WTC11 (cell line): ENCODE results near the gene RPS6KA5. TPM values are rescaled to one million over a fixed set of nuclear protein-coding genes. Genes with fewer than 3 reads are reported as not detected.

ENCODE experiments used
- ATAC-seq: fragments of 200-7000 bp; cut with Tn5 transposase; 2 replicates; pipeline ENCODE4 v1.10.0; 2021; ENCODE audit warnings: mild to moderate bottlenecking, moderate library complexity
- CTCF ChIA-PET: fragments of 300-600 bp; sonication (Branson Sonifier 250); formaldehyde crosslinking; loops from one replicate; lab custom pipeline; 2021; ENCODE audit warnings: antibody characterized with exemption; lab: Charles Lee
- POLR2A ChIA-PET: fragments of 350-600 bp; sonication (Branson Sonifier 250); formaldehyde crosslinking; loops from one replicate; lab custom pipeline; 2021; ENCODE audit warnings: antibody characterized with exemption; lab: Charles Lee
- DNase-seq: peaks from one replicate; pipeline ENCODE4 v3.0.0; 2021; ENCODE audit warnings: low spot score
- H3K27ac Mint-ChIP-seq: 2 replicates; pipeline ENCODE4 v1.8.0; 2021; ENCODE audit warnings: mixed read lengths
- H3K27me3 Mint-ChIP-seq: 2 replicates; pipeline ENCODE4 v1.8.0; 2021; ENCODE audit warnings: low read depth, mild to moderate bottlenecking, moderate library complexity, mixed read lengths
- H3K36me3 Mint-ChIP-seq: 2 replicates; pipeline ENCODE4 v1.8.0; 2021; ENCODE audit warnings: mixed read lengths
- H3K4me1 Mint-ChIP-seq: 2 replicates; pipeline ENCODE4 v1.8.0; 2022; ENCODE audit warnings: mixed read lengths
- H3K4me3 Mint-ChIP-seq: 2 replicates; pipeline ENCODE4 v1.8.0; 2021; ENCODE audit warnings: mild to moderate bottlenecking, moderate library complexity, mixed read lengths
- H3K9me3 Mint-ChIP-seq: 2 replicates; pipeline ENCODE4 v1.8.0; 2021; ENCODE audit warnings: mixed read lengths
- CREB1 ChIP-seq: sonication (generic); formaldehyde crosslinking; IDR thresholded peaks from 2 replicates; pipeline ENCODE4 v1.8.0; 2023; ENCODE audit warnings: mild to moderate bottlenecking, missing genetic modification reagents
- HMGA2 ChIP-seq: fragments of 250-450 bp; sonication (Bioruptor Pico); IDR thresholded peaks from 2 replicates; pipeline ENCODE4 v1.4.0; 2021; ENCODE audit warnings: mild to moderate bottlenecking, moderate library complexity
- MYBL2 ChIP-seq: sonication (generic); formaldehyde crosslinking; IDR thresholded peaks from 2 replicates; pipeline ENCODE4 v1.8.1; 2023; ENCODE audit warnings: mild to moderate bottlenecking, moderate library complexity, missing genetic modification reagents
- NR2C2 ChIP-seq: sonication (generic); formaldehyde crosslinking; IDR thresholded peaks from 2 replicates; pipeline ENCODE4 v1.8.0; 2022; ENCODE audit warnings: mild to moderate bottlenecking, missing genetic modification reagents
- TCF7 ChIP-seq: sonication (generic); formaldehyde crosslinking; IDR thresholded peaks from 2 replicates; pipeline ENCODE4 v1.8.0; 2022; ENCODE audit warnings: mild to moderate bottlenecking, low read depth, missing genetic modification reagents, moderate library complexity
- TEAD4 ChIP-seq: sonication (generic); formaldehyde crosslinking; IDR thresholded peaks from 2 replicates; pipeline ENCODE4 v1.8.0; 2022; ENCODE audit warnings: mild to moderate bottlenecking, missing genetic modification reagents
- ZNF138 ChIP-seq: sonication (generic); formaldehyde crosslinking; conservative IDR thresholded peaks from 2 replicates; pipeline ENCODE4 v1.8.1; 2022; ENCODE audit warnings: mild to moderate bottlenecking, moderate library complexity, missing genetic modification reagents
- ZNF232 ChIP-seq: sonication (generic); formaldehyde crosslinking; IDR thresholded peaks from 2 replicates; pipeline ENCODE4 v1.8.0; 2022; ENCODE audit warnings: mild to moderate bottlenecking, missing genetic modification reagents
- total RNA-seq: library from RNA; stranded (reverse); gene quantifications from 3 replicates; pipeline ENCODE4 v1.2.3, GENCODE V29; 2021
- TF ChIP-seq, protein P1 (sequence below): fragments of 250-450 bp; sonication (Bioruptor Pico); IDR thresholded peaks from 2 replicates; pipeline ENCODE4 v1.9.0; 2021; ENCODE audit warnings: moderate library complexity, mild to moderate bottlenecking, inconsistent platforms, borderline replicate concordance
- TF ChIP-seq, protein P2 (sequence below): sonication (generic); formaldehyde crosslinking; IDR thresholded peaks from 2 replicates; pipeline ENCODE4 v1.8.0; 2022; ENCODE audit warnings: missing genetic modification reagents
- TF ChIP-seq, protein P3 (sequence below): sonication (generic); formaldehyde crosslinking; IDR thresholded peaks from 2 replicates; pipeline ENCODE4 v1.8.1; 2023; ENCODE audit warnings: mild to moderate bottlenecking, missing genetic modification reagents
- TF ChIP-seq, protein P4 (sequence below): fragments of 250-450 bp; sonication (Bioruptor Pico); IDR thresholded peaks from 2 replicates; pipeline ENCODE4 v1.8.0; 2021; ENCODE audit warnings: mild to moderate bottlenecking
- TF ChIP-seq, protein P5 (sequence below): sonication (generic); formaldehyde crosslinking; conservative IDR thresholded peaks from 2 replicates; pipeline ENCODE4 v1.8.1; 2023; ENCODE audit warnings: mild to moderate bottlenecking, low read depth, missing genetic modification reagents, moderate library complexity

Gene RPS6KA5
- total RNA-seq, 1 experiment from 2014 or later: 5.2 TPM

DNA sequence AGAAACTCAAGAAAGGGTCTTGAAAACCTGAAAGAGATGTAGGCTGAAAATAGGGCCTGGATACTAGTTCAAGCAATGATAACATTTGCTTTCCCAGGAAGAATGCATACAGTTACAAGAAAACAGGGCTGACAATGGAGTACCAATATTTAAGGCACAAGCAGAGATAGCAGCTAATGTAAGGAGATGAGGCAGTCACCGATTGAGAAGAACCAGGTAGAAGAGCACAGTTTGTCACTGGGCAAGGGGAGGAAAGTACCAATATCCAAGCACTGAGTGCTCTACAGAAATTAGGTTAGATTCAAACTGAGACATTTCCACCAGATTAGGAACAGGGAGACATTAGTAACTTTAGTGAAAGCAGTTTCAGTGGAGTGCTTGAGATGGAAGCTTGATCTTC is 19.9 kb downstream of the RPS6KA5 start (continued):
- TF ChIP-seq, protein P1, sequence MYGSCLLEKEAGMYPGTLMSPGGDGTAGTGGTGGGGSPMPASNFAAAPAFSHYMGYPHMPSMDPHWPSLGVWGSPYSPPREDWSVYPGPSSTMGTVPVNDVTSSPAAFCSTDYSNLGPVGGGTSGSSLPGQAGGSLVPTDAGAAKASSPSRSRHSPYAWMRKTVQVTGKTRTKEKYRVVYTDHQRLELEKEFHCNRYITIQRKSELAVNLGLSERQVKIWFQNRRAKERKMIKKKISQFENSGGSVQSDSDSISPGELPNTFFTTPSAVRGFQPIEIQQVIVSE (CRISPR knock-in tag): no peak
- TF ChIP-seq ZNF232 (CRISPR knock-in tag): no peak
- TF ChIP-seq, protein P2, sequence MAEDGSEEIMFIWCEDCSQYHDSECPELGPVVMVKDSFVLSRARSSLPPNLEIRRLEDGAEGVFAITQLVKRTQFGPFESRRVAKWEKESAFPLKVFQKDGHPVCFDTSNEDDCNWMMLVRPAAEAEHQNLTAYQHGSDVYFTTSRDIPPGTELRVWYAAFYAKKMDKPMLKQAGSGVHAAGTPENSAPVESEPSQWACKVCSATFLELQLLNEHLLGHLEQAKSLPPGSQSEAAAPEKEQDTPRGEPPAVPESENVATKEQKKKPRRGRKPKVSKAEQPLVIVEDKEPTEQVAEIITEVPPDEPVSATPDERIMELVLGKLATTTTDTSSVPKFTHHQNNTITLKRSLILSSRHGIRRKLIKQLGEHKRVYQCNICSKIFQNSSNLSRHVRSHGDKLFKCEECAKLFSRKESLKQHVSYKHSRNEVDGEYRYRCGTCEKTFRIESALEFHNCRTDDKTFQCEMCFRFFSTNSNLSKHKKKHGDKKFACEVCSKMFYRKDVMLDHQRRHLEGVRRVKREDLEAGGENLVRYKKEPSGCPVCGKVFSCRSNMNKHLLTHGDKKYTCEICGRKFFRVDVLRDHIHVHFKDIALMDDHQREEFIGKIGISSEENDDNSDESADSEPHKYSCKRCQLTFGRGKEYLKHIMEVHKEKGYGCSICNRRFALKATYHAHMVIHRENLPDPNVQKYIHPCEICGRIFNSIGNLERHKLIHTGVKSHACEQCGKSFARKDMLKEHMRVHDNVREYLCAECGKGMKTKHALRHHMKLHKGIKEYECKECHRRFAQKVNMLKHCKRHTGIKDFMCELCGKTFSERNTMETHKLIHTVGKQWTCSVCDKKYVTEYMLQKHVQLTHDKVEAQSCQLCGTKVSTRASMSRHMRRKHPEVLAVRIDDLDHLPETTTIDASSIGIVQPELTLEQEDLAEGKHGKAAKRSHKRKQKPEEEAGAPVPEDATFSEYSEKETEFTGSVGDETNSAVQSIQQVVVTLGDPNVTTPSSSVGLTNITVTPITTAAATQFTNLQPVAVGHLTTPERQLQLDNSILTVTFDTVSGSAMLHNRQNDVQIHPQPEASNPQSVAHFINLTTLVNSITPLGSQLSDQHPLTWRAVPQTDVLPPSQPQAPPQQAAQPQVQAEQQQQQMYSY: no peak
- TF ChIP-seq, protein P3, sequence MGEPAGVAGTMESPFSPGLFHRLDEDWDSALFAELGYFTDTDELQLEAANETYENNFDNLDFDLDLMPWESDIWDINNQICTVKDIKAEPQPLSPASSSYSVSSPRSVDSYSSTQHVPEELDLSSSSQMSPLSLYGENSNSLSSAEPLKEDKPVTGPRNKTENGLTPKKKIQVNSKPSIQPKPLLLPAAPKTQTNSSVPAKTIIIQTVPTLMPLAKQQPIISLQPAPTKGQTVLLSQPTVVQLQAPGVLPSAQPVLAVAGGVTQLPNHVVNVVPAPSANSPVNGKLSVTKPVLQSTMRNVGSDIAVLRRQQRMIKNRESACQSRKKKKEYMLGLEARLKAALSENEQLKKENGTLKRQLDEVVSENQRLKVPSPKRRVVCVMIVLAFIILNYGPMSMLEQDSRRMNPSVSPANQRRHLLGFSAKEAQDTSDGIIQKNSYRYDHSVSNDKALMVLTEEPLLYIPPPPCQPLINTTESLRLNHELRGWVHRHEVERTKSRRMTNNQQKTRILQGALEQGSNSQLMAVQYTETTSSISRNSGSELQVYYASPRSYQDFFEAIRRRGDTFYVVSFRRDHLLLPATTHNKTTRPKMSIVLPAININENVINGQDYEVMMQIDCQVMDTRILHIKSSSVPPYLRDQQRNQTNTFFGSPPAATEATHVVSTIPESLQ (CRISPR knock-in tag): no peak
- no peak for TF ChIP-seq HMGA2 (CRISPR knock-in tag)
- TF ChIP-seq TCF7 (CRISPR knock-in tag): no peak

DNA sequence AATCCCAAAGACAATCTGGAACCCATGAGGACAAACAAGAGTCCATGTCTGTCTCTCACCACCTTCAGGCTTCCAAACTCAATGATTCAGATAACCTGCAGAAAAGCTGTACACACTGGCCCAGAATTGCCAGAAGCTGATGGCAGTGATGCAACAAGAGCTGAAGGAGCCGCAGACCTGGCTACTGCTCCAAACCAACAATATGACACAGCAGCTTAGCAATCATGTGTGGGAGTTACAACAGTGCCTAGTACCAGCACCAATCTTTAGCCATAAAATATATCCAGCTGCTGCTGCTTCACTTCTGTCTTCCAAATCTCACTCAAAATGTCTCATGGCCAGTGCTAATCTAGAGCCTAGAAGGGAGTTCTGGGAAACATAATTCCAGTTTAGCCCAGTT is 22.0 kb downstream of the RPS6KA5 start:
- no peaks in the 10 kb centered on the region for H3K4me1 Mint-ChIP-seq

DNA sequence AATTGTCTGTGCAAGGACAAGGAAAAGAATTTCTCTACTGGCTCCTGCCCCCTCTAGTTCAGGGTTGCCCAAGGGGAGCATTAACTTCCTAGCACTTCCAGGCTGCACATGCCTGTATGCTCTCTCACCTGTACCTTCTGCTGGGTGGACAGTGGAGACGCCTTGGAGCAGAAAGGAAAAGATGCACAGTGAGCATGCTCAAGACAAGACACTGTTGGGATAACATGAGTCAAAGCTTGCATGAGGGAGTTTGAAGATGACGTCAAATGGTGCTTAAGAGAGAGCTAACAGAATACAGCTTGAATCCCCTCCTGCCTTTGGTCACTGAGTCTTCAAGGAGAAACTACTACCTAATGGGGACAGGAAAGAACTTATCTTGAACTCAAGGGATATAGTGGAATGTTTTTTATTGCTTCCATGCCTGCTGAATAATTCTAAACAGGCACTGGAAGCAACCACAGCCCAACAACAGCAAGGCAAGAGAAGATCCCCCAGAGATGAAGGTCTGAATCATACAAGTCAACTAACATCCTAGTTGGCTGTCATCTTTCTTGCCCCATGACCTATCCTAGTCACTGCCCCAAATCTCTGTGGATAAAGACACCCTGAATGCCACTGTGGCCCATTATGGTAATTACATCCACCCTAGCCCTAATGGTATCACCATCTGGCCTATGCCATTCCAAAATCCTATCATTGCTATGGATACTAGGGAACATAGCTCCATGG is 23.5 kb downstream of the RPS6KA5 start:
- Mint-ChIP-seq H3K27ac (no peak overlapping the region), H3K27me3 (no peaks in the 10 kb centered on the region), H3K4me3 (no peak overlapping the region), H3K36me3 (no peaks in the 10 kb centered on the region), H3K9me3 (peaks cover 11% of the 10 kb centered on the region), H3K4me1 (no peaks in the 10 kb centered on the region)
- no peak for DNase-seq
- ATAC-seq: no peak
- no peak for TF ChIP-seq MYBL2
- ChIA-PET CTCF (interaction anchor here (0.9 to 1.3 kb wide), 4 partner anchors 24 to 141 kb away, joined by 3 read pairs; partner anchors contain the start of gene RPS6KA5), POLR2A (no interaction called here)

More for the DNA sequence above, 22.0 kb downstream of the RPS6KA5 start:
- CTCF ChIA-PET: no interaction called here
- H3K27me3 Mint-ChIP-seq: no peaks in the 10 kb centered on the region
- H3K9me3 Mint-ChIP-seq: peaks cover 7% of the 10 kb centered on the region
- POLR2A ChIA-PET: no interaction called here
- TF ChIP-seq, protein P4, sequence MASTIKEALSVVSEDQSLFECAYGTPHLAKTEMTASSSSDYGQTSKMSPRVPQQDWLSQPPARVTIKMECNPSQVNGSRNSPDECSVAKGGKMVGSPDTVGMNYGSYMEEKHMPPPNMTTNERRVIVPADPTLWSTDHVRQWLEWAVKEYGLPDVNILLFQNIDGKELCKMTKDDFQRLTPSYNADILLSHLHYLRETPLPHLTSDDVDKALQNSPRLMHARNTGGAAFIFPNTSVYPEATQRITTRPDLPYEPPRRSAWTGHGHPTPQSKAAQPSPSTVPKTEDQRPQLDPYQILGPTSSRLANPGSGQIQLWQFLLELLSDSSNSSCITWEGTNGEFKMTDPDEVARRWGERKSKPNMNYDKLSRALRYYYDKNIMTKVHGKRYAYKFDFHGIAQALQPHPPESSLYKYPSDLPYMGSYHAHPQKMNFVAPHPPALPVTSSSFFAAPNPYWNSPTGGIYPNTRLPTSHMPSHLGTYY (CRISPR knock-in tag): no peak
- no peak overlapping the region for H3K4me3 Mint-ChIP-seq
- H3K36me3 Mint-ChIP-seq: no peaks in the 10 kb centered on the region
- no peak overlapping the region for H3K27ac Mint-ChIP-seq
- ATAC-seq (no peak), DNase-seq (no peak)

DNA sequence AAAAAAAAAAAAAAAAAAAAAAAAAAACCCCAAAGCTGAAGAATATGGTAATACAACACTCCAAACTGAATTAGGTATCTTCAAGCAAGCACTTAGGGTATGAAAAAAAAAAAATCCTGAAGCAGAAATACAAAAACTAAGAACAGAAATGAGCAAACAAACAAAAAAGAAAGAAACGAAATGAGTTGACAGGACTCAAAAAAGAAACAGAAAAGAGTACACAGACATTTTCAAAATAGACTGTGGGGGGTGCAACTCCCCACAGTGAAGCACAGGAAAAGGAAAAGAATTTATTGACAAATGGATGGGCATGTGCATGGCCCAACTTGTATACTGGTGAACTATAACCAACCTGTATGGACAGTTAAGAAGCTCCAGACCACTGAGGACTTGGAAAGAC is 24.6 kb downstream of the RPS6KA5 start:
- Mint-ChIP-seq H3K36me3 (no peaks in the 10 kb centered on the region), H3K4me3 (no peak overlapping the region), H3K9me3 (peaks cover 11% of the 10 kb centered on the region), H3K27ac (no peak overlapping the region), H3K27me3 (no peaks in the 10 kb centered on the region), H3K4me1 (no peaks in the 10 kb centered on the region)
- ChIA-PET CTCF (interaction anchor here (1.0 to 1.3 kb wide), 2 partner anchors 25 to 142 kb away, joined by 3 read pairs; partner anchors contain the start of gene RPS6KA5), POLR2A (no interaction called here)
- DNase-seq (no peak), ATAC-seq (no peak)
- TF ChIP-seq NR2C2 (no peak), ZNF138 (CRISPR knock-in tag) (no peak), TEAD4 (CRISPR knock-in tag) (no peak), CREB1 (CRISPR knock-in tag) (no peak)
- TF ChIP-seq, protein P5, sequence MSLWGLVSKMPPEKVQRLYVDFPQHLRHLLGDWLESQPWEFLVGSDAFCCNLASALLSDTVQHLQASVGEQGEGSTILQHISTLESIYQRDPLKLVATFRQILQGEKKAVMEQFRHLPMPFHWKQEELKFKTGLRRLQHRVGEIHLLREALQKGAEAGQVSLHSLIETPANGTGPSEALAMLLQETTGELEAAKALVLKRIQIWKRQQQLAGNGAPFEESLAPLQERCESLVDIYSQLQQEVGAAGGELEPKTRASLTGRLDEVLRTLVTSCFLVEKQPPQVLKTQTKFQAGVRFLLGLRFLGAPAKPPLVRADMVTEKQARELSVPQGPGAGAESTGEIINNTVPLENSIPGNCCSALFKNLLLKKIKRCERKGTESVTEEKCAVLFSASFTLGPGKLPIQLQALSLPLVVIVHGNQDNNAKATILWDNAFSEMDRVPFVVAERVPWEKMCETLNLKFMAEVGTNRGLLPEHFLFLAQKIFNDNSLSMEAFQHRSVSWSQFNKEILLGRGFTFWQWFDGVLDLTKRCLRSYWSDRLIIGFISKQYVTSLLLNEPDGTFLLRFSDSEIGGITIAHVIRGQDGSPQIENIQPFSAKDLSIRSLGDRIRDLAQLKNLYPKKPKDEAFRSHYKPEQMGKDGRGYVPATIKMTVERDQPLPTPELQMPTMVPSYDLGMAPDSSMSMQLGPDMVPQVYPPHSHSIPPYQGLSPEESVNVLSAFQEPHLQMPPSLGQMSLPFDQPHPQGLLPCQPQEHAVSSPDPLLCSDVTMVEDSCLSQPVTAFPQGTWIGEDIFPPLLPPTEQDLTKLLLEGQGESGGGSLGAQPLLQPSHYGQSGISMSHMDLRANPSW (CRISPR knock-in tag): no peak
